Neural progenitor cell (in vitro differentiated cells): ENCODE measurements around the gene DOK7.

ENCODE experiments used
- CTCF ChIP-seq: fragments of 200-600 bp; sonication (generic); IDR thresholded peaks from 2 replicates; pipeline ENCODE4 v1.5.1; 2017; ENCODE audit warnings: antibody characterized with exemption, mild to moderate bottlenecking
- EZH2 ChIP-seq: fragments of 200-600 bp; sonication (generic); IDR thresholded peaks from 2 replicates; pipeline ENCODE4 v1.6.1; 2017; ENCODE audit warnings: antibody characterized with exemption, mild to moderate bottlenecking, moderate library complexity

- no peak for TF ChIP-seq CTCF
- no peak for TF ChIP-seq EZH2
These were observed 41.6 kb upstream of the DOK7 start for GRCh38 chr4:3421470-3421869.
